MCF 10A (cell line): ENCODE data around the gene KLHDC4. TPM values are rescaled to one million over a fixed set of nuclear protein-coding genes. Genes with fewer than 3 reads are reported as not detected.
A peak's percentile ranks its signal among the peaks of the same experiment; 100 is the strongest.

Experiments
- BruUV-seq: library from RNA; stranded (reverse); fragments of 400-500 nt; replicated peaks from 2 replicates; lab custom pipeline; 2021; lab: Mats Ljungman, UMichigan
- CTCF ChIA-PET: fragments of 300-600 bp; sonication (Branson Sonifier 250); formaldehyde crosslinking; extraction: SDS; loops from one replicate; lab custom pipeline; 2021; ENCODE audit warnings: antibody characterized with exemption, inconsistent platforms; lab: Yijun Ruan, JAX
- POLR2A ChIA-PET: fragments of 300-600, 350-650 bp; sonication (Branson Sonifier 250); formaldehyde crosslinking; extraction: SDS; loops from one replicate; lab custom pipeline; 2020; ENCODE audit warnings: antibody characterized with exemption, inconsistent platforms; lab: Yijun Ruan, JAX
- DNase-seq: peaks from one replicate; pipeline ENCODE4 v3.0.0-alpha.2; 2018; ENCODE audit not compliant: unreplicated experiment
- H3K27ac Mint-ChIP-seq: one replicate; pipeline ENCODE4 v1.8.0; 2022; ENCODE audit warnings: mild to moderate bottlenecking, low read depth, mixed read lengths; ENCODE audit not compliant: unreplicated experiment
- H3K27me3 Mint-ChIP-seq: one replicate; pipeline ENCODE4 v1.8.0; 2022; ENCODE audit warnings: mixed read lengths; ENCODE audit not compliant: insufficient read depth, unreplicated experiment
- H3K36me3 Mint-ChIP-seq: one replicate; pipeline ENCODE4 v1.8.0; 2022; ENCODE audit warnings: mild to moderate bottlenecking, moderate library complexity, mixed read lengths; ENCODE audit not compliant: insufficient read depth, unreplicated experiment
- H3K4me1 Mint-ChIP-seq: one replicate; pipeline ENCODE4 v1.8.0; 2022; ENCODE audit warnings: mixed read lengths; ENCODE audit not compliant: insufficient read depth, unreplicated experiment
- H3K4me3 Mint-ChIP-seq: one replicate; pipeline ENCODE4 v1.8.0; 2022; ENCODE audit warnings: mild to moderate bottlenecking, moderate library complexity, mixed read lengths; ENCODE audit not compliant: unreplicated experiment
- H3K9me3 Mint-ChIP-seq: one replicate; pipeline ENCODE4 v1.8.0; 2022; ENCODE audit warnings: mixed read lengths; ENCODE audit not compliant: unreplicated experiment
- CTCF ChIP-seq: fragments of 200-600 bp; IDR thresholded peaks from one replicate; pipeline ENCODE4 v1.8.0; 2022; ENCODE audit warnings: antibody characterized with exemption, mild to moderate bottlenecking; ENCODE audit not compliant: unreplicated experiment
- intact Hi-C: fragments of 100-400 bp; cut with micrococcal nuclease; formaldehyde crosslinking; loops from 2 replicates; pipeline ENCODE4 v1.14.1; 2022
- total RNA-seq: library from RNA; stranded (reverse); gene quantifications from 2 replicates; pipeline ENCODE4 v1.2.3, GENCODE V29; 2022

KLHDC4 gene
- total RNA-seq, 1 experiment from 2014 or later = 106 TPM

- H3K27me3 Mint-ChIP-seq = no peaks in the 10 kb centered on the region
- no peak for DNase-seq
- no peaks in the 10 kb centered on the region for H3K9me3 Mint-ChIP-seq
- no TSS peak for BruUV-seq
- H3K4me1 Mint-ChIP-seq = peaks cover 18% of the 10 kb centered on the region
- H3K36me3 Mint-ChIP-seq = peaks cover 7% of the 10 kb centered on the region
- POLR2A ChIA-PET = interaction anchor here (0.6 to 4.2 kb wide), 5 partner anchors 9 to 101 kb away, joined by 4 to 86 read pairs (median 13); no protein-coding TSS in a partner anchor
- intact Hi-C loops = no loop called here
- CTCF ChIA-PET = interaction anchor here (0.7 to 4.2 kb wide), 5 partner anchors 10 to 93 kb away, joined by 3 to 205 read pairs (median 50); partner anchors contain the start of gene SLC7A5
- H3K27ac Mint-ChIP-seq = no peak overlapping the region
- no peak overlapping the region for H3K4me3 Mint-ChIP-seq
- no peak for TF ChIP-seq CTCF
Observed at GRCh38 chr16:87782033-87782432, 16.2 kb upstream of the KLHDC4 start.

- no TSS peak for BruUV-seq
- peaks cover 18% of the 10 kb centered on the region for H3K4me1 Mint-ChIP-seq
- CTCF ChIA-PET = interaction anchor here (0.6 to 4.2 kb wide), 16 partner anchors 11 to 1387 kb away, joined by 3 to 205 read pairs (median 12); partner anchors contain the start of genes KLHDC4 and SLC7A5
- intact Hi-C loops = no loop called here
- H3K27ac Mint-ChIP-seq = peak overlapping the region; percentile 64
- no peak overlapping the region for H3K4me3 Mint-ChIP-seq
- no peaks in the 10 kb centered on the region for H3K27me3 Mint-ChIP-seq
- DNase-seq = peak; percentile 79
- POLR2A ChIA-PET = interaction anchor here (0.8 to 4.2 kb wide), 10 partner anchors 10 to 294 kb away, joined by 3 to 138 read pairs (median 6); partner anchors contain the start of gene SLC7A5
- H3K36me3 Mint-ChIP-seq = peaks cover 7% of the 10 kb centered on the region
- no peak for TF ChIP-seq CTCF
- no peaks in the 10 kb centered on the region for H3K9me3 Mint-ChIP-seq
Observed at GRCh38 chr16:87780385-87780989, 14.7 kb upstream of the KLHDC4 start.

GRCh38 chr16:87778830-87779579, 13.2 kb upstream of the KLHDC4 start:
- H3K36me3 Mint-ChIP-seq = peaks cover 7% of the 10 kb centered on the region
- H3K27ac Mint-ChIP-seq = peak overlapping the region; percentile 89
- peaks cover 18% of the 10 kb centered on the region for H3K4me1 Mint-ChIP-seq
- intact Hi-C loops = loop anchor here (1.0 to 10.0 kb wide), 7 partner anchors 27 to 656 kb away; no protein-coding TSS in a partner anchor
- H3K4me3 Mint-ChIP-seq = peak overlapping the region; percentile 52
- peak; percentile 98 for TF ChIP-seq CTCF
- H3K9me3 Mint-ChIP-seq = no peaks in the 10 kb centered on the region
- ChIA-PET POLR2A (interaction anchor here (0.5 to 4.2 kb wide), 28 partner anchors 9 to 89 kb away, joined by 3 to 138 read pairs (median 6); partner anchors contain the start of genes KLHDC4 and SLC7A5), CTCF (interaction anchor here (0.5 to 4.2 kb wide), 35 partner anchors 10 to 753 kb away, joined by 3 to 205 read pairs (median 6); partner anchors contain the start of genes KLHDC4 and SLC7A5)
- DNase-seq = peak; percentile 97
- H3K27me3 Mint-ChIP-seq = no peaks in the 10 kb centered on the region
- BruUV-seq = TSS peak; percentile 57
